ENCODE measurements around the gene SLAMF7. TPM values are rescaled to one million over a fixed set of nuclear protein-coding genes. Genes with fewer than 3 reads are reported as not detected.
"Not testable (repeated sequence)": the region's sequence is repeated elsewhere in the genome, so short reads cannot be mapped to it uniquely, and the experiment has no call there.

Gene SLAMF7
- total and polyA plus RNA-seq, 4 donors: 0.80 to 2.9 (median 1.1) TPM

DNA sequence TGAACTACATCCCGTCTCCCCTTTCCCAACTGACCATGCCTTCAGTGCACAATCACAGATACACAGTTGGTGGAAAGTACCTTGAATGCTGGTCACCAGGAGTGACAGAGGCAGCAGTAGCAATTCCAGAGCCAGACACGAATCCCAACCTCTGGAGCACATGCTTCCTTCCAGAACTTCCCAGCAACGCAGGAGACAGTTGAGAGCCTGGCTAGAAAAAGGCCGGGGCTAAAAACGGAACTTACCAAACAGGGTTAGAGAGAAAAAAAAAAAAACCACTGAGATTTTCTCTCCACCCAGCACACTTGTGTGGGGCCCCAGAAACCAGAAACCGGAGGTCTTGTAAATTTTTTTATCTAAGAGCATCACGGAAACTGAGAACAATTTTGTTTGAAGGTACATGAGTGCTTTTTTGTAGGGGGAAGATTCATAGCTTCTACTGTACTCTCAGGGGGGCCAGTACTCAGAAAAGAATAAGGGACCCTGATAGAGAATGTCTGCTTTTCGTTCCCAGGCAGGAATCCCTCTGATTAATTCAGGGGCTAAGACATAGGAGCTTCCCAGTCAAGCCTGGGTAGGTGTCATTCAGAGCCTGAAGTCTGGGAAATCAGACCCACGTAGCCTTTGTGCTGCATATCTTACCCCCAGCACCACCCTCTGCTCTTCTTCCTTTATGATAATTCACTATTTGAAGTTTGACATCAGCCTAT is 27.3 kb upstream of the SLAMF7 start, which contains the start of gene CD48:
CD48 (minus strand) TSS at position 221 of the 710 bp plus-strand sequence; CDS start at position 162, 59 bp downstream.
- Histone ChIP-seq H3K4me1 (ENCODE audit: control insufficient read depth in 4 of 4, insufficient read depth in 4 of 4, low read length in 3 of 4) (no peaks in the 10 kb centered on the region), H3K9me3 (ENCODE audit: control insufficient read depth in 4 of 4, low read length in 3 of 4) (no peaks in the 10 kb centered on the region), H3K4me3 (ENCODE audit: low read depth in 1 of 3, low read length in 3 of 3) (peak within 1 kb of the TSS; percentile 12 to 54 (median 42)), H3K9ac (ENCODE audit: low read depth in 1 of 2, low read length in 2 of 2) (peak within 1 kb of the TSS; percentile 7 to 72), H3K27ac (ENCODE audit: low read depth in 1 of 2, low read length in 2 of 2) (peak within 1 kb of the TSS; percentile 59 to 76), H3K27me3 (ENCODE audit: control insufficient read depth in 4 of 4, insufficient read depth in 4 of 4, low read length in 3 of 4) (no peaks in the 10 kb centered on the region), H3K36me3 (ENCODE audit: control insufficient read depth in 4 of 4, insufficient read depth in 3 of 4, low read depth in 1 of 4, low read length in 3 of 4) (no peaks in the 10 kb centered on the region)
- no peak for TF ChIP-seq TAF1 (conservative IDR thresholded peaks at IDR 0.05)
- no peak for TF ChIP-seq FOXA1 (IDR thresholded peaks at IDR 0.05)
- no peak for TF ChIP-seq HNF4G (IDR thresholded peaks at IDR 0.05)
- TF ChIP-seq, protein P1, sequence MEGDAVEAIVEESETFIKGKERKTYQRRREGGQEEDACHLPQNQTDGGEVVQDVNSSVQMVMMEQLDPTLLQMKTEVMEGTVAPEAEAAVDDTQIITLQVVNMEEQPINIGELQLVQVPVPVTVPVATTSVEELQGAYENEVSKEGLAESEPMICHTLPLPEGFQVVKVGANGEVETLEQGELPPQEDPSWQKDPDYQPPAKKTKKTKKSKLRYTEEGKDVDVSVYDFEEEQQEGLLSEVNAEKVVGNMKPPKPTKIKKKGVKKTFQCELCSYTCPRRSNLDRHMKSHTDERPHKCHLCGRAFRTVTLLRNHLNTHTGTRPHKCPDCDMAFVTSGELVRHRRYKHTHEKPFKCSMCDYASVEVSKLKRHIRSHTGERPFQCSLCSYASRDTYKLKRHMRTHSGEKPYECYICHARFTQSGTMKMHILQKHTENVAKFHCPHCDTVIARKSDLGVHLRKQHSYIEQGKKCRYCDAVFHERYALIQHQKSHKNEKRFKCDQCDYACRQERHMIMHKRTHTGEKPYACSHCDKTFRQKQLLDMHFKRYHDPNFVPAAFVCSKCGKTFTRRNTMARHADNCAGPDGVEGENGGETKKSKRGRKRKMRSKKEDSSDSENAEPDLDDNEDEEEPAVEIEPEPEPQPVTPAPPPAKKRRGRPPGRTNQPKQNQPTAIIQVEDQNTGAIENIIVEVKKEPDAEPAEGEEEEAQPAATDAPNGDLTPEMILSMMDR (IDR thresholded peaks at IDR 0.05; ENCODE audit: low read depth, low read length, missing input control): no peak
- no peak for TF ChIP-seq RXRA (IDR thresholded peaks at IDR 0.05)
- no peak for TF ChIP-seq NR2F2 (IDR thresholded peaks at IDR 0.05)
- no peak for TF ChIP-seq YY1 (IDR thresholded peaks at IDR 0.05)
- no peak for TF ChIP-seq EGR1 (IDR thresholded peaks at IDR 0.05; ENCODE audit: low read depth in 2 of 2)
- TF ChIP-seq RAD21 (IDR thresholded peaks at IDR 0.05): no peak
- no peak for DNase-seq (ENCODE audit: low spot score)
- 61% methylated on average over 9 of the region's 9 CpGs for WGBS

DNA sequence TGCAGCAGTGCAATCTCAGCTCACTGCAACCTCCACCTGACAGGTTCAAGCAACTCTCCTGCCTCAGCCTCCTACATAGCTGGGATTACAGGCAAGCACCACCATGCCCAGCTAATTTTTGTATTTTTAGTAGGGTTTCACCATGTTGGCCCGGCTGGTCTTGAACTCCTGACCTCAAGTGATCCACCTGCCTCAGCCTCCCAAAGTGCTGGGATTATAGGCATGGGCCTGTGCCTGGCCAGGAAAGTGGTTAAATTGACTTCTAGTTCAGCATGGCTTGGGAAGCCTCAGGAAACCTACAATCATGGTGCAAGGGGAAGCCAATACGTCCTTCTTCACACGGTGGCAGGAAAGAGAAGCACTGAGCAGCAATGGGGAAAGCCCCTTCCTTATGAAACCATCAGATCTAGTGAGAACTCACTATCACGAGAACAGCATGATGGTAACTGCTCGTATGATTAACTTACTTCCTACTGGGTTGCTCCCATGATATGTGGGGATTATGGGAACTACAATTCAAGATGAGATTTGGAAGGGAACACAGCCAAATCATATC is 26.4 kb upstream of the SLAMF7 start:
- H3K27me3 ChIP-seq (ENCODE audit: control insufficient read depth in 4 of 4, insufficient read depth in 4 of 4, low read length in 3 of 4); H3K9me3 ChIP-seq (ENCODE audit: control insufficient read depth in 4 of 4, low read length in 3 of 4); H3K36me3 ChIP-seq (ENCODE audit: control insufficient read depth in 4 of 4, insufficient read depth in 3 of 4, low read depth in 1 of 4, low read length in 3 of 4); H3K4me3 ChIP-seq (ENCODE audit: low read depth in 1 of 3, low read length in 3 of 3); H3K9ac ChIP-seq (ENCODE audit: low read depth in 1 of 2, low read length in 2 of 2); H3K4me1 ChIP-seq (ENCODE audit: control insufficient read depth in 4 of 4, insufficient read depth in 4 of 4, low read length in 3 of 4); DNase-seq (ENCODE audit: low spot score): not testable (repeated sequence)
- peak overlapping the region; percentile 46 to 76 for H3K27ac ChIP-seq (ENCODE audit: low read depth in 1 of 2, low read length in 2 of 2)
- WGBS: 60% methylated on average over 5 of the region's 5 CpGs

- Histone ChIP-seq H3K4me1 (ENCODE audit: control insufficient read depth in 4 of 4, insufficient read depth in 4 of 4, low read length in 3 of 4) (no peaks in the 10 kb centered on the region), H3K36me3 (ENCODE audit: control insufficient read depth in 4 of 4, insufficient read depth in 3 of 4, low read depth in 1 of 4, low read length in 3 of 4) (no peaks in the 10 kb centered on the region), H3K9me3 (ENCODE audit: control insufficient read depth in 4 of 4, low read length in 3 of 4) (no peaks in the 10 kb centered on the region), H3K27me3 (ENCODE audit: control insufficient read depth in 4 of 4, insufficient read depth in 4 of 4, low read length in 3 of 4) (no peaks in the 10 kb centered on the region), H3K4me3 (ENCODE audit: low read depth in 1 of 3, low read length in 3 of 3) (no peak overlapping the region), H3K9ac (ENCODE audit: low read depth in 1 of 2, low read length in 2 of 2) (no peak overlapping the region), H3K27ac (ENCODE audit: low read depth in 1 of 2, low read length in 2 of 2) (no peak overlapping the region)
- WGBS: 28% methylated on average over 1 of the region's 1 CpG
- TF ChIP-seq, protein P2, sequence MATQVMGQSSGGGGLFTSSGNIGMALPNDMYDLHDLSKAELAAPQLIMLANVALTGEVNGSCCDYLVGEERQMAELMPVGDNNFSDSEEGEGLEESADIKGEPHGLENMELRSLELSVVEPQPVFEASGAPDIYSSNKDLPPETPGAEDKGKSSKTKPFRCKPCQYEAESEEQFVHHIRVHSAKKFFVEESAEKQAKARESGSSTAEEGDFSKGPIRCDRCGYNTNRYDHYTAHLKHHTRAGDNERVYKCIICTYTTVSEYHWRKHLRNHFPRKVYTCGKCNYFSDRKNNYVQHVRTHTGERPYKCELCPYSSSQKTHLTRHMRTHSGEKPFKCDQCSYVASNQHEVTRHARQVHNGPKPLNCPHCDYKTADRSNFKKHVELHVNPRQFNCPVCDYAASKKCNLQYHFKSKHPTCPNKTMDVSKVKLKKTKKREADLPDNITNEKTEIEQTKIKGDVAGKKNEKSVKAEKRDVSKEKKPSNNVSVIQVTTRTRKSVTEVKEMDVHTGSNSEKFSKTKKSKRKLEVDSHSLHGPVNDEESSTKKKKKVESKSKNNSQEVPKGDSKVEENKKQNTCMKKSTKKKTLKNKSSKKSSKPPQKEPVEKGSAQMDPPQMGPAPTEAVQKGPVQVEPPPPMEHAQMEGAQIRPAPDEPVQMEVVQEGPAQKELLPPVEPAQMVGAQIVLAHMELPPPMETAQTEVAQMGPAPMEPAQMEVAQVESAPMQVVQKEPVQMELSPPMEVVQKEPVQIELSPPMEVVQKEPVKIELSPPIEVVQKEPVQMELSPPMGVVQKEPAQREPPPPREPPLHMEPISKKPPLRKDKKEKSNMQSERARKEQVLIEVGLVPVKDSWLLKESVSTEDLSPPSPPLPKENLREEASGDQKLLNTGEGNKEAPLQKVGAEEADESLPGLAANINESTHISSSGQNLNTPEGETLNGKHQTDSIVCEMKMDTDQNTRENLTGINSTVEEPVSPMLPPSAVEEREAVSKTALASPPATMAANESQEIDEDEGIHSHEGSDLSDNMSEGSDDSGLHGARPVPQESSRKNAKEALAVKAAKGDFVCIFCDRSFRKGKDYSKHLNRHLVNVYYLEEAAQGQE (IDR thresholded peaks at IDR 0.05): no peak
- TF ChIP-seq RAD21 (IDR thresholded peaks at IDR 0.05): no peak
- TF ChIP-seq GABPA (IDR thresholded peaks at IDR 0.05 in 1 of 2, conservative IDR thresholded peaks at IDR 0.05 in 1 of 2): no peak
- no peak for TF ChIP-seq RXRA (IDR thresholded peaks at IDR 0.05)
- no peak for TF ChIP-seq SP1 (IDR thresholded peaks at IDR 0.05)
- TF ChIP-seq ATF3 (IDR thresholded peaks at IDR 0.05): no peak
- TF ChIP-seq TAF1 (conservative IDR thresholded peaks at IDR 0.05): no peak
- TF ChIP-seq FOXA1 (IDR thresholded peaks at IDR 0.05): no peak
- TF ChIP-seq YY1 (IDR thresholded peaks at IDR 0.05): no peak
- TF ChIP-seq HNF4G (IDR thresholded peaks at IDR 0.05): no peak
- no peak for TF ChIP-seq FOXA2 (IDR thresholded peaks at IDR 0.05)
- TF ChIP-seq MAX (IDR thresholded peaks at IDR 0.05): no peak
- no peak for DNase-seq (ENCODE audit: low spot score)
Observed at GRCh38 chr1:160713161-160713560, 25.9 kb upstream of the SLAMF7 start.

GRCh38 chr1:160714034-160714648 is 24.9 kb upstream of the SLAMF7 start:
- DNase-seq (ENCODE audit: low spot score); H3K4me1 ChIP-seq (ENCODE audit: control insufficient read depth in 4 of 4, insufficient read depth in 4 of 4, low read length in 3 of 4); H3K27ac ChIP-seq (ENCODE audit: low read depth in 1 of 2, low read length in 2 of 2); H3K36me3 ChIP-seq (ENCODE audit: control insufficient read depth in 4 of 4, insufficient read depth in 3 of 4, low read depth in 1 of 4, low read length in 3 of 4); H3K4me3 ChIP-seq (ENCODE audit: low read depth in 1 of 3, low read length in 3 of 3); H3K9me3 ChIP-seq (ENCODE audit: control insufficient read depth in 4 of 4, low read length in 3 of 4); H3K27me3 ChIP-seq (ENCODE audit: control insufficient read depth in 4 of 4, insufficient read depth in 4 of 4, low read length in 3 of 4); H3K9ac ChIP-seq (ENCODE audit: low read depth in 1 of 2, low read length in 2 of 2): not testable (repeated sequence)
- WGBS: 77% methylated on average over 5 of the region's 5 CpGs

Data from liver (tissue), 9 donors.